IPS DF 6.9 (cell line): ENCODE data around the gene PAX7.
"Not testable (repeated sequence)": the region's sequence is repeated elsewhere in the genome, so short reads cannot be mapped to it uniquely, and the experiment has no call there.

Experiments used
- DNase-seq: peaks from one replicate; pipeline ENCODE4 v3.0.0-alpha.2; 2013; ENCODE audit warnings: low read depth, low spot score
- H3K27ac ChIP-seq: one replicate; pipeline ENCODE4 v1.5.1; 2013; ENCODE audit warnings: low read length, control low read depth
- H3K27me3 ChIP-seq: 2 replicates; pipeline ENCODE4 v1.6.1; 2013; ENCODE audit warnings: mild to moderate bottlenecking, low read length; ENCODE audit not compliant: control insufficient read depth, insufficient read depth
- H3K36me3 ChIP-seq: 2 replicates; pipeline ENCODE4 v1.6.1; 2013; ENCODE audit warnings: low read length; ENCODE audit not compliant: control insufficient read depth, insufficient read depth
- H3K4me1 ChIP-seq: 2 replicates; pipeline ENCODE4 v1.6.1; 2013; ENCODE audit warnings: low read length; ENCODE audit not compliant: control insufficient read depth, insufficient read depth
- H3K4me3 ChIP-seq: 2 replicates; pipeline ENCODE4 v1.5.1; 2013; ENCODE audit warnings: mild to moderate bottlenecking, low read length
- H3K9me3 ChIP-seq: 2 replicates; pipeline ENCODE4 v1.6.1; 2013; ENCODE audit warnings: low read length, inconsistent platforms; ENCODE audit not compliant: control insufficient read depth, insufficient read depth
- WGBS: extraction: QIAGEN DNeasy Blood & Tissue Kit; methylation state at CpG from one replicate; pipeline ENCODE4 v1.1.7; 2013; ENCODE audit warnings: mixed read lengths, missing lambda C conversion rate; ENCODE audit not compliant: insufficient read length, insufficient coverage; 5-methylcytosine and 5-hydroxymethylcytosine counted together

Gene PAX7

DNA sequence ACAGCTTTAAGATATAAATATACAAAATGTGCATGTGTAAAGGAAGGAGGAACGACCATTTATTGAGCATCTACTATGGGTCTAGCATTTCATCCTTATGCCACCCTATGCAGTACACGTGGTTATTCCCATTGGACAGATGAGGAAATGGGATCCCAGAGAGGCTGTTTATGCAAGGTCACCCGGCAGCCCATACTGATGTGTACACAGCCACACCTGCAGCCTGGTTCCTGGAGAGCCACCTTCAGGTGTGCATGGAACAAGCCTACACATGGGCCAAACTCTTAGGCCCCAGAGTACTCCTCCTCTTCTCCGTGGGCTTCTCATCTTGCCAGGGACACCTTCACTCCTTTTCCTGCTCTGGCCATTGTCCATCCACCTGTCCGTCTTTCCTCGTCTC is 108.8 kb downstream of the PAX7 start:
- Histone ChIP-seq H3K4me1 (no peaks in the 10 kb centered on the region), H3K27ac (no peak overlapping the region), H3K27me3 (no peaks in the 10 kb centered on the region), H3K36me3 (no peaks in the 10 kb centered on the region), H3K4me3 (no peak overlapping the region), H3K9me3 (no peaks in the 10 kb centered on the region)
- no peak for DNase-seq
- WGBS = no CpG with 5 or more reads among the region's 6 CpGs

- H3K36me3 ChIP-seq = no peaks in the 10 kb centered on the region
- H3K27ac ChIP-seq = no peak overlapping the region
- no peaks in the 10 kb centered on the region for H3K27me3 ChIP-seq
- WGBS = no CpG with 5 or more reads among the region's 15 CpGs
- DNase-seq = no peak
- no peak overlapping the region for H3K4me3 ChIP-seq
- H3K4me1 ChIP-seq = no peaks in the 10 kb centered on the region
- no peaks in the 10 kb centered on the region for H3K9me3 ChIP-seq
Measured at GRCh38 chr1:18739897-18740296, 109.3 kb downstream of the PAX7 start.

- no peaks in the 10 kb centered on the region for H3K36me3 ChIP-seq
- H3K9me3 ChIP-seq = no peaks in the 10 kb centered on the region
- no peaks in the 10 kb centered on the region for H3K27me3 ChIP-seq
- DNase-seq = no peak
- WGBS = no CpG with 5 or more reads among the region's 1 CpG
- H3K4me1 ChIP-seq = no peaks in the 10 kb centered on the region
- H3K4me3 ChIP-seq = no peak overlapping the region
- no peak overlapping the region for H3K27ac ChIP-seq
Measured at GRCh38 chr1:18740617-18741016, 110.0 kb downstream of the PAX7 start.

- WGBS = no CpG with 5 or more reads among the region's 7 CpGs
- Histone ChIP-seq H3K4me1 (no peaks in the 10 kb centered on the region), H3K27me3 (no peaks in the 10 kb centered on the region), H3K4me3 (no peak overlapping the region), H3K9me3 (no peaks in the 10 kb centered on the region), H3K36me3 (no peaks in the 10 kb centered on the region), H3K27ac (no peak overlapping the region)
- peak; percentile 67 for DNase-seq
Measured at GRCh38 chr1:18743233-18743632, 112.6 kb downstream of the PAX7 start.

DNA sequence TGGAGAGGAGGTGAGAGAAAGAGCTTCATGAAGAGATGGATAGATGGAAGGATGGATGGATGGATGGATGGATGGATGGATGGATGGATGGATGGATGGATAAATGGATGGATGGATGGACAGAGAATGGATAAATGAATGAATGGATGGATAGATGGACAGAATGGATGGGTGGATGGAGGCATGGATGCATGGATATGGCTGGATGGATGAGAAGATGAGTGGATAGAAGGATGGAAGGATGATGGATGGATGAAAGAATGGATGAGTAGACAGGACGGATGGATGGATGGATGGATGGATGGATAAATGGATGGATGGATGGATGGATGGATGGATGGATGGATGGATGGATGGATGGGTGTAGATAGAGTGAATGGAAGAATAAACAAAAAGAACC is 113.7 kb downstream of the PAX7 start:
- 100% methylated on average over 1 of the region's 1 CpG for WGBS
- H3K4me3 ChIP-seq, H3K9me3 ChIP-seq, DNase-seq, H3K27ac ChIP-seq, H3K27me3 ChIP-seq, H3K4me1 ChIP-seq, H3K36me3 ChIP-seq: not testable (repeated sequence)

- H3K36me3 ChIP-seq = no peaks in the 10 kb centered on the region
- no peaks in the 10 kb centered on the region for H3K27me3 ChIP-seq
- WGBS = no CpG with 5 or more reads among the region's 5 CpGs
- no peak overlapping the region for H3K4me3 ChIP-seq
- H3K4me1 ChIP-seq = no peaks in the 10 kb centered on the region
- no peaks in the 10 kb centered on the region for H3K9me3 ChIP-seq
- no peak overlapping the region for H3K27ac ChIP-seq
- DNase-seq = no peak
Measured at GRCh38 chr1:18746981-18747380, 116.3 kb downstream of the PAX7 start.

GRCh38 chr1:18747671-18748070 is 117.0 kb downstream of the PAX7 start:
- no peak for DNase-seq
- WGBS = no CpG with 5 or more reads among the region's 5 CpGs
- Histone ChIP-seq H3K27me3 (no peaks in the 10 kb centered on the region), H3K36me3 (no peaks in the 10 kb centered on the region), H3K27ac (no peak overlapping the region), H3K9me3 (no peaks in the 10 kb centered on the region), H3K4me3 (no peak overlapping the region), H3K4me1 (no peaks in the 10 kb centered on the region)

DNA sequence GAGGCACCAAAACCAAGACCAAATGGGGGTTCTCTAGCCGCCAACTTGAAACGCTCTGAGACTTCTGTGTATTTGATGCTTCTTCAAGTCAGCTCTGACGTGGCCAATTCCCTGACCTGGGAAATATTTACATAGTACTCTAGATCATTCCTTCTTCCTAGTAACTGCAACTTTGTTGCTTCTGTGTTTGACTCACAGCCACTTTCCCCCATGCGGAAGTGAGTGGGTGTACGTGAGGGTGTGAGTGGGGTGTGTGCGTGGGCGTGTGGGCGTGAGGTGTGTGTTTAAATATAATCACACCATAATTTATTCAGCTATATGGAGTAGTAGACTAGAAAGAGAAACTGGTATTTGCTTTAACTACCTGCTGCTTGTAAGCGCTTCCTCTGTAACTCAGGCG is 117.8 kb downstream of the PAX7 start:
- Histone ChIP-seq H3K27me3 (no peaks in the 10 kb centered on the region), H3K27ac (no peak overlapping the region), H3K36me3 (no peaks in the 10 kb centered on the region), H3K4me3 (no peak overlapping the region), H3K9me3 (no peaks in the 10 kb centered on the region), H3K4me1 (no peaks in the 10 kb centered on the region)
- WGBS = 100% methylated on average over 4 of the region's 10 CpGs
- DNase-seq = no peak

GRCh38 chr1:18749569-18749968 is 118.9 kb downstream of the PAX7 start:
- Histone ChIP-seq H3K36me3 (no peaks in the 10 kb centered on the region), H3K4me3 (no peak overlapping the region), H3K27me3 (no peaks in the 10 kb centered on the region), H3K9me3 (no peaks in the 10 kb centered on the region), H3K27ac (no peak overlapping the region), H3K4me1 (no peaks in the 10 kb centered on the region)
- DNase-seq = no peak

- no peak overlapping the region for H3K4me3 ChIP-seq
- H3K36me3 ChIP-seq = no peaks in the 10 kb centered on the region
- H3K4me1 ChIP-seq = no peaks in the 10 kb centered on the region
- H3K27ac ChIP-seq = no peak overlapping the region
- no peaks in the 10 kb centered on the region for H3K27me3 ChIP-seq
- H3K9me3 ChIP-seq = no peaks in the 10 kb centered on the region
- no peak for DNase-seq
- no CpG with 5 or more reads among the region's 2 CpGs for WGBS
Measured at GRCh38 chr1:18750600-18750999, 120.0 kb downstream of the PAX7 start.

- H3K36me3 ChIP-seq = no peaks in the 10 kb centered on the region
- no peak overlapping the region for H3K27ac ChIP-seq
- no peaks in the 10 kb centered on the region for H3K4me1 ChIP-seq
- H3K27me3 ChIP-seq = no peaks in the 10 kb centered on the region
- no peak overlapping the region for H3K4me3 ChIP-seq
- no CpG with 5 or more reads among the region's 4 CpGs for WGBS
- H3K9me3 ChIP-seq = no peaks in the 10 kb centered on the region
- DNase-seq = no peak
Measured at GRCh38 chr1:18751425-18751824, 120.8 kb downstream of the PAX7 start.
